Astrocyte of the spinal cord (primary cell): ENCODE data around the gene CLTRN.
"Not testable (repeated sequence)": the region's sequence is repeated elsewhere in the genome, so short reads cannot be mapped to it uniquely, and the experiment has no call there.

ENCODE experiments used
- DNase-seq: peaks from one replicate; pipeline ENCODE4 v3.0.0; 2011; ENCODE audit warnings: low read depth, low spot score
- H3K4me3 ChIP-seq: 2 replicates; pipeline ENCODE4 v1.5.1; 2011; ENCODE audit warnings: low read depth, mild to moderate bottlenecking, low read length, moderate library complexity
- in situ Hi-C: cut with HindIII; loops from 2 replicates; pipeline ENCODE4 v1.10.0; 2017; ENCODE audit warnings: low sequenced_read_pairs
- TF ChIP-seq, protein P1 (sequence below): IDR thresholded peaks from 2 replicates; pipeline ENCODE4 v1.5.1; 2012; ENCODE audit warnings: low read depth, mild to moderate bottlenecking, low read length, inconsistent platforms

CLTRN gene, protein sequence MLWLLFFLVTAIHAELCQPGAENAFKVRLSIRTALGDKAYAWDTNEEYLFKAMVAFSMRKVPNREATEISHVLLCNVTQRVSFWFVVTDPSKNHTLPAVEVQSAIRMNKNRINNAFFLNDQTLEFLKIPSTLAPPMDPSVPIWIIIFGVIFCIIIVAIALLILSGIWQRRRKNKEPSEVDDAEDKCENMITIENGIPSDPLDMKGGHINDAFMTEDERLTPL

GRCh38 chrX:15664487-15665444 is at the start of gene CLTRN:
Gene CLTRN (minus strand): TSS chrX:15664805. CDS start chrX:15664775, 30 bp downstream.
- in situ Hi-C loops: no loop called here
- no peak within 1 kb of the TSS for H3K4me3 ChIP-seq
- no peak for DNase-seq
- TF ChIP-seq, protein P1, sequence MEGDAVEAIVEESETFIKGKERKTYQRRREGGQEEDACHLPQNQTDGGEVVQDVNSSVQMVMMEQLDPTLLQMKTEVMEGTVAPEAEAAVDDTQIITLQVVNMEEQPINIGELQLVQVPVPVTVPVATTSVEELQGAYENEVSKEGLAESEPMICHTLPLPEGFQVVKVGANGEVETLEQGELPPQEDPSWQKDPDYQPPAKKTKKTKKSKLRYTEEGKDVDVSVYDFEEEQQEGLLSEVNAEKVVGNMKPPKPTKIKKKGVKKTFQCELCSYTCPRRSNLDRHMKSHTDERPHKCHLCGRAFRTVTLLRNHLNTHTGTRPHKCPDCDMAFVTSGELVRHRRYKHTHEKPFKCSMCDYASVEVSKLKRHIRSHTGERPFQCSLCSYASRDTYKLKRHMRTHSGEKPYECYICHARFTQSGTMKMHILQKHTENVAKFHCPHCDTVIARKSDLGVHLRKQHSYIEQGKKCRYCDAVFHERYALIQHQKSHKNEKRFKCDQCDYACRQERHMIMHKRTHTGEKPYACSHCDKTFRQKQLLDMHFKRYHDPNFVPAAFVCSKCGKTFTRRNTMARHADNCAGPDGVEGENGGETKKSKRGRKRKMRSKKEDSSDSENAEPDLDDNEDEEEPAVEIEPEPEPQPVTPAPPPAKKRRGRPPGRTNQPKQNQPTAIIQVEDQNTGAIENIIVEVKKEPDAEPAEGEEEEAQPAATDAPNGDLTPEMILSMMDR: no peak

DNA sequence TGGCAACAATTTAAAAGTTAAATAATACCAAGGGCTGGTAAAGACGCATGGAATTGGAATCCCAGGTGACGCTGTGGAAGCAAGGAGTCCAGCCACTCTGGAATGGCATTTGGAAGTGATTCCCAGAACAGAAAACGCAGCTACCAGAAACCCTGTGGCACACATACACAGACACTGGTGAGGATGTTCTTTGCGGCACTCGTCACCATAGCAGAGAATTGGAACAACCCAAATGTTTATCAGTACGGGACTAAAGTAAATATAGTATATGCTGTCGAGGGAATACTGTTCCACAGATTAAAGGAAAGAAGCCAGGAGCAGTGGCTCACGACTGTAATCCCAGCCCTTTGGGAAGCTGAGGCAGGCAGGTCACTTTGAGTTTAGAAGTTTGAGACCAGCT is 39.7 kb upstream of the CLTRN start:
- in situ Hi-C loops, DNase-seq, H3K4me3 ChIP-seq: not testable (repeated sequence)

- DNase-seq, H3K4me3 ChIP-seq, in situ Hi-C loops: not testable (repeated sequence)
Measured at GRCh38 chrX:15703809-15704208, 39.2 kb upstream of the CLTRN start.

DNA sequence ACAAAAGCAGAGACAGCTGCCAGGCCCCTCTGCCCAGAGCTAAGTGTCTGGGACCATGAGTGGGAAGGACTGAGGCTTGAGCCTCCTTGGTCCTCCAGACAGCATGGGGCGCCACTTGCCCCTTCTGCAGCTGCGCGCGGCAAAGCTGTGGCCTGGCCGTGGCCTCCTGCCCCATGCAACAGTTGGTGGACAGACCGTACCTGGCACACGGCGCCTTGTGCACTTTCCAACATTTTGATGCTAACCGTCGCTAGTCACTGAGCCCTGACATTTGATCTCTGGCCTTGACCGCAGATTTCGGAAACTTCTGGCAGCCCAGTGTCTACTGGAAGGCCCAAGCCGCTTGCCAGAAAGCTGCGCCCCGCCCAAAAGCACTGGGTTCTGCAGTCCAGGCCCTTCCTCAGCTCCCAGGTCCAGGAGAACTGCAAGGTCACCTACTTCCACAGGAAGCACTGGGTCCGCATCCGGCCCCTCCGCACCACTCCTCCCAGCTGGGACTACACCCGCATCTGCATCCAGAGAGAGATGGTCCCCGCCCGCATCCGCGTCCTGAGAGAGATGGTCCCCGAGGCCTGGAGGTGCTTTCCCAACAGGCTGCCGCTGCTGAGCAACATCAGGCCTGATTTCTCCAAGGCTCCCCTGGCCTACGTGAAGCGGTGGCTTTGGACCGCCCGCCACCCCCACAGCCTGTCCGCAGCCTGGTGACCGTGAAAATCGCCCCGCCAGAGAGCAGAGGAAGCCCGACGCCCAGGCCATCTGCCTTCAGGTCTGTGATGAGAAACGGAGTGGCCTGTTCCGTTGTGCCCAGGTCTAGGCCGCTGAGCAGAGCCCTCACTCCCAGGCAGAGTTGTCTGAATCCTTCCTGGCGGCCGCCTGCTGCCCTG is 38.1 kb upstream of the CLTRN start:
- DNase-seq: no peak
- TF ChIP-seq, protein P1: no peak
- no peak overlapping the region for H3K4me3 ChIP-seq
- in situ Hi-C loops: no loop called here

DNA sequence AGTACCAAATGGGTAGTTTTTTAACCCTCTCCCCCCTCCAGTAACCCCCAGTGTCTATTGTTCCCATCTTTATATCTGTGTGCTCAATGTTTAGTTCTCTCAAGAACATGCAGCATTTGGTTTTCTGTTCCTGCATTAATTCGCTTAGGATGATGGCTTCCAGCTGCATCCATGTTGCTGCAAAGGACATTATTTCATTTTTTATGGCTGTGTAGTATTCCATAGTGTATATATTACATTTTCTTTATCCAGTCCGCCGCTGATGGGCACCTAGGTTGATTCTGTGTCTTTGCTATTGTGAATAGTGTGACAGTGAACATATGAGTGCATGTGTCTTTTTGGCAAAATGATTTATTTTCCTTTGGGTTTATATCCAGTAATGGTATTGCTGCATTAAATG is 31.9 kb upstream of the CLTRN start:
- in situ Hi-C loops: no loop called here
- DNase-seq: no peak
- TF ChIP-seq, protein P1: no peak
- no peak overlapping the region for H3K4me3 ChIP-seq

GRCh38 chrX:15694941-15695451 is 30.4 kb upstream of the CLTRN start:
- TF ChIP-seq, protein P1: no peak
- in situ Hi-C loops: no loop called here
- DNase-seq: no peak
- H3K4me3 ChIP-seq: no peak overlapping the region
